Measurements from ENCODE around the gene ZBTB42. TPM values are rescaled to one million over a fixed set of nuclear protein-coding genes. Genes with fewer than 3 reads are reported as not detected.

ZBTB42 gene
- total RNA-seq = 3.9 and 6.0 TPM in 2 replicates

DNA sequence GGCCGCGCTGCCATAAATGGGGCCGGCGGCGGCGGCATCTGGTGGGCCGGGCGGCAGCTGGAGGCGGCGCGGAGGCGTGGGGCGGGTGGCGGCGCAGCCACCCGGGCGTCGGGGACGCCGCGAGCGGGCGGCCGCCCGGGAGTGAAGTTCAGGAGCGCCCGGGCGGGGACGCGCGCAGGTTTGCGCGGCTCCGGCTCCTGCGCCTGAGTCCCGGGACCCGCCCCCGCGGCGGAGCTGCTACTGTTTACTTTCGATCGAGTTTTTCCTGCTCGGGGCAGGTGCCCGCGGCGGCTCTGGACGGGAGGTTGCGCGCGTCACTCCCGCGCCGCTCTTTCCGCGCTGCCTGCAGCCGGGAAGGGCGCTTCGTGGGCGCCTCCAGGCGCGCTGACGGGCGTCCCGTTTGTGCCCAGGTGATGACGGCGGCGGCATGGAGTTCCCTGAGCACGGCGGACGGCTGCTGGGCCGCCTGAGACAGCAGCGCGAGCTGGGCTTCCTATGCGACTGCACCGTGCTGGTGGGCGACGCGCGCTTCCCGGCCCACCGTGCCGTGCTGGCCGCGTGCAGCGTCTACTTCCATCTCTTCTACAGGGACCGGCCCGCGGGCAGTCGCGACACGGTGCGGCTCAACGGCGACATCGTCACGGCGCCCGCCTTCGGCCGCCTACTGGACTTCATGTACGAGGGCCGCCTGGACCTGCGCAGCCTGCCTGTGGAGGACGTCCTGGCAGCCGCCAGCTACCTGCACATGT lies at the start of gene ZBTB42:
Gene ZBTB42, plus strand, starts transcription at position 331 of the 749 bp plus-strand sequence. Its CDS starts 97 bp downstream, at position 428.

DNA sequence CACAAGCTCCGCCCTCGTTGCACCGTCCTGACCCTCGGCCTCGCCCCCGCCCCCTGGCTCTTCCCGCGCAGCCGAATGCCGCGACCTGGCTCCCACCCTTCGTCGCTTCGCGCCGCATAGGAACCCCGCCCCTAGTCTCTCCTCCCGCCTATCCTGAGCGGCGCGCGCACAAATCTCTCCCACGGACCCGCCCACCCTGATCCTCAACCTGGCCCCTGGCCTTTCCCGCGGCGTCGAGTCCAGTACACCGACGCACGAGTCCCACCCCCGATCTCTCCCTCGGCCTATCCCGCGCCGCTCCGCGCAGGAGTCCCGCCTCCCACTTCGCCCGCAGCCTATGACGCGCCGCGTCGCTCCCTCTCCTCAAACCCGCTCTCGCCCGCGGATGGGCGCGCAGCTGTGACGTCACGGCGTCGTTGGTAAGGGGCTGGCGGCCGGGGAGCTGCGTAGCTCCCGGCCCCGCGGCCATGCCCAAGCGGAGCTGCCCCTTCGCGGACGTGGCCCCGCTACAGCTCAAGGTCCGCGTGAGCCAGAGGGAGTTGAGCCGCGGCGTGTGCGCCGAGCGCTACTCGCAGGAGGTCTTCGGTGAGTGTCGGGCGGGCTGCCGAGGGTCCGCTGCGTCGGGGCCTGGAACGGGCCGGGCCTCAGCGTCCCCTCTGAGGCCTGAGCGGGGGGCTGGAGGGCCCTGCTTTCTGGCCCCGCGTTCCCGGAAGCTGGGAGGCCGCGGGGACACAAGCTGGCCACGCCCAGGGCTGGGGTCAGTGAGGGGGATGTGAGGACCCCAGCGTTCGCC lies 48.0 kb upstream of the ZBTB42 start, which contains the start of gene SIVA1:
Gene SIVA1, plus strand, starts transcription at position 413 of the 793 bp plus-strand sequence. Its CDS starts 55 bp downstream, at position 468.

GRCh38 chr14:104794993-104795780 lies 5.7 kb upstream of the ZBTB42 start, which contains the start of gene AKT1:
AKT1 (minus strand) TSS chr14:104795748; CDS start chr14:104792643, 3,105 bp downstream.

Other genes starting within 250 kb of the ZBTB42 start
- not detected in 2 replicates for gene C14orf180, start 221.3 kb upstream of the ZBTB42 start, total RNA-seq
- gene TMEM179, start 196.3 kb upstream of the ZBTB42 start, total RNA-seq = 0.49 TPM in 1 of 2 replicates, not detected in the other
- 56.7 and 60.9 TPM in 2 replicates for gene INF2, start 111.5 kb upstream of the ZBTB42 start, total RNA-seq
- gene ADSS1, start 76.9 kb upstream of the ZBTB42 start, total RNA-seq = 7.9 and 13.1 TPM in 2 replicates
- gene SIVA1, start 48.0 kb upstream of the ZBTB42 start, total RNA-seq = 327 and 456 TPM in 2 replicates
- gene AKT1, start 5.4 kb upstream of the ZBTB42 start, total RNA-seq = 109 and 118 TPM in 2 replicates
- 35.4 and 42.4 TPM in 2 replicates for gene CEP170B, start 64.2 kb downstream of the ZBTB42 start, total RNA-seq
- gene PLD4, start 123.8 kb downstream of the ZBTB42 start, total RNA-seq = not detected in 2 replicates
- 222 and 339 TPM in 2 replicates for gene AHNAK2, start 177.3 kb downstream of the ZBTB42 start, total RNA-seq
- gene CLBA1, start 184.7 kb downstream of the ZBTB42 start, total RNA-seq = 9.0 and 10.7 TPM in 2 replicates
- gene CDCA4, start 220.0 kb downstream of the ZBTB42 start, total RNA-seq = 53.5 and 59.1 TPM in 2 replicates